A549 treated with RU486 at 1 μM for 4 hours (cell line): ENCODE measurements around the gene ARL16. TPM values are rescaled to one million over a fixed set of nuclear protein-coding genes. Genes with fewer than 3 reads are reported as not detected.

Source experiments
- total RNA-seq: library from RNA; stranded (reverse); fragments of 200-300 nt; extraction: Qiagen RNA extraction; gene quantifications from 5 replicates; pipeline ENCODE4 v1.2.3, GENCODE V29; 2022; ENCODE audit warnings: low read depth

ARL16 gene
- total RNA-seq = 46.6 to 56.2 TPM (median 49.9 TPM) in 5 replicates

GRCh38 chr17:81683584-81684441 lies at the start of gene ARL16, which contains the start of gene HGS:
ARL16 (minus strand) TSS chr17:81683797; CDS start chr17:81683753, 44 bp downstream.
HGS (plus strand) TSS chr17:81684011; CDS start chr17:81684067, 56 bp downstream.

GRCh38 chr17:81711814-81712467 lies 28.3 kb upstream of the ARL16 start, which contains the start of gene SLC25A10:
SLC25A10 (plus strand) TSS chr17:81712284; CDS start chr17:81712427, 143 bp downstream.

GRCh38 chr17:81702934-81703746 lies 19.5 kb upstream of the ARL16 start, which contains the start of gene MRPL12:
MRPL12 (plus strand) TSS chr17:81703367; CDS start chr17:81703502, 135 bp downstream.

GRCh38 chr17:81666342-81667191 lies 17.0 kb downstream of the ARL16 start, which contains the start of the genes CCDC137 and OXLD1:
CCDC137 (plus strand) TSS chr17:81666737; CDS start chr17:81666767, 30 bp downstream.
OXLD1 (minus strand) TSS chr17:81666605; CDS start chr17:81666577, 28 bp downstream.

GRCh38 chr17:81656118-81656743 lies 27.4 kb downstream of the ARL16 start, which contains the start of gene PDE6G:
PDE6G (minus strand) TSS chr17:81656542; CDS start chr17:81653305, 3,237 bp downstream.

GRCh38 chr17:81636505-81637288 lies 46.9 kb downstream of the ARL16 start, which contains the start of the genes NPLOC4 and TSPAN10:
NPLOC4 (minus strand) TSS chr17:81637112; CDS start chr17:81636930, 182 bp downstream.
TSPAN10 (plus strand) TSS chr17:81637196; CDS start chr17:81642413, 5,217 bp downstream.

Other genes starting within 250 kb of the ARL16 start
- gene ACTG1, start 171.0 kb downstream of the ARL16 start, total RNA-seq = 4,390 to 6,095 TPM (median 5,374 TPM) in 5 replicates
- 0.96 to 1.6 TPM (median 1.1 TPM) in 5 replicates for gene FSCN2, start 155.4 kb downstream of the ARL16 start, total RNA-seq
- 15.9 to 27.8 TPM (median 21.6 TPM) in 5 replicates for gene FAAP100, start 131.4 kb downstream of the ARL16 start, total RNA-seq
- 89.8 to 106 TPM (median 97.7 TPM) in 5 replicates for gene NPLOC4, start 46.7 kb downstream of the ARL16 start, total RNA-seq
- gene TSPAN10, start 46.6 kb downstream of the ARL16 start, total RNA-seq = 4.3 to 6.9 TPM (median 5.2 TPM) in 5 replicates
- gene PDE6G, start 27.3 kb downstream of the ARL16 start, total RNA-seq = 1.5 to 3.6 TPM (median 2.2 TPM) in 5 replicates
- gene OXLD1, start 17.2 kb downstream of the ARL16 start, total RNA-seq = 32.0 to 70.6 TPM (median 49.9 TPM) in 5 replicates
- 63.9 to 73.1 TPM (median 66.7 TPM) in 5 replicates for gene CCDC137, start 17.1 kb downstream of the ARL16 start, total RNA-seq
- 139 to 217 TPM (median 209 TPM) in 5 replicates for gene HGS, start 214 bp upstream of the ARL16 start, total RNA-seq
- 212 to 319 TPM (median 303 TPM) in 5 replicates for gene MRPL12, start 19.6 kb upstream of the ARL16 start, total RNA-seq
- gene SLC25A10, start 28.5 kb upstream of the ARL16 start, total RNA-seq = 26.9 to 48.0 TPM (median 41.1 TPM) in 5 replicates
- gene GCGR, start 120.4 kb upstream of the ARL16 start, total RNA-seq = 0.13 to 0.36 TPM (median 0.17 TPM) in 4 of 5 replicates, not detected in the other
- gene MCRIP1, start 149.5 kb upstream of the ARL16 start, total RNA-seq = 75.2 to 107 TPM (median 93.2 TPM) in 5 replicates
- gene PPP1R27, start 151.3 kb upstream of the ARL16 start, total RNA-seq = 0.27 to 0.61 TPM (median 0.32 TPM) in 3 of 5 replicates, not detected in the others
- gene P4HB, start 176.7 kb upstream of the ARL16 start, total RNA-seq = 695 to 762 TPM (median 718 TPM) in 5 replicates
- gene ARHGDIA, start 187.5 kb upstream of the ARL16 start, total RNA-seq = 531 to 682 TPM (median 648 TPM) in 5 replicates
- 176 to 263 TPM (median 250 TPM) in 5 replicates for gene ALYREF, start 207.8 kb upstream of the ARL16 start, total RNA-seq
- 190 to 300 TPM (median 289 TPM) in 5 replicates for gene ANAPC11, start 207.9 kb upstream of the ARL16 start, total RNA-seq
- 0.38 to 0.73 TPM (median 0.45 TPM) in 5 replicates for gene NPB, start 218.4 kb upstream of the ARL16 start, total RNA-seq
- 11.9 to 16.6 TPM (median 14.1 TPM) in 5 replicates for gene PCYT2, start 227.6 kb upstream of the ARL16 start, total RNA-seq
- 27.7 to 47.8 TPM (median 43.4 TPM) in 5 replicates for gene SIRT7, start 234.4 kb upstream of the ARL16 start, total RNA-seq
- 31.6 to 46.1 TPM (median 44.6 TPM) in 5 replicates for gene MAFG, start 243.9 kb upstream of the ARL16 start, total RNA-seq